CD4-positive, alpha-beta T cell treated with Interleukin-10 for 1 hour (primary cell): ENCODE data around the gene AFAP1L1.

Experiments
- DNase-seq: peaks from one replicate; pipeline ENCODE4 v3.0.0-alpha.2; 2020

The AFAP1L1 gene

GRCh38 chr5:149288436-149288835 is 16.8 kb downstream of the AFAP1L1 start:
- DNase-seq: no peak

GRCh38 chr5:149289301-149289700 is 17.6 kb downstream of the AFAP1L1 start:
- no peak for DNase-seq

GRCh38 chr5:149294872-149295829 is 23.5 kb downstream of the AFAP1L1 start:
- DNase-seq: no peak

GRCh38 chr5:149297340-149298025 is 25.8 kb downstream of the AFAP1L1 start:
- no peak for DNase-seq

GRCh38 chr5:149298163-149298562 is 26.5 kb downstream of the AFAP1L1 start:
- no peak for DNase-seq

GRCh38 chr5:149298842-149299404 is 27.3 kb downstream of the AFAP1L1 start:
- no peak for DNase-seq

GRCh38 chr5:149299451-149300054 is 27.9 kb downstream of the AFAP1L1 start:
- no peak for DNase-seq

GRCh38 chr5:149300441-149300840 is 28.8 kb downstream of the AFAP1L1 start:
- DNase-seq: no peak

- DNase-seq: no peak
Observed at GRCh38 chr5:149301049-149301743, 29.5 kb downstream of the AFAP1L1 start.

- DNase-seq: no peak
Observed at GRCh38 chr5:149301744-149302380, 30.2 kb downstream of the AFAP1L1 start.

- DNase-seq: no peak
Observed at GRCh38 chr5:149302641-149303040, 31.0 kb downstream of the AFAP1L1 start.

GRCh38 chr5:149303210-149303609 is 31.6 kb downstream of the AFAP1L1 start:
- no peak for DNase-seq

GRCh38 chr5:149304195-149305078 is 32.8 kb downstream of the AFAP1L1 start:
- DNase-seq: no peak

GRCh38 chr5:149309354-149309753 is 37.7 kb downstream of the AFAP1L1 start:
- no peak for DNase-seq

- no peak for DNase-seq
Observed at GRCh38 chr5:149310488-149310887, 38.8 kb downstream of the AFAP1L1 start.

- no peak for DNase-seq
Observed at GRCh38 chr5:149310947-149311658, 39.4 kb downstream of the AFAP1L1 start.

GRCh38 chr5:149313151-149313841 is 41.6 kb downstream of the AFAP1L1 start:
- no peak for DNase-seq

- no peak for DNase-seq
Observed at GRCh38 chr5:149314571-149315111, 43.0 kb downstream of the AFAP1L1 start.

- no peak for DNase-seq
Observed at GRCh38 chr5:149315753-149316152, 44.1 kb downstream of the AFAP1L1 start.
